ENCODE data around the gene PRR33. TPM values are rescaled to one million over a fixed set of nuclear protein-coding genes. Genes with fewer than 3 reads are reported as not detected.

Gene PRR33
- total RNA-seq, 1 experiment from 2014 or later: not detected

DNA sequence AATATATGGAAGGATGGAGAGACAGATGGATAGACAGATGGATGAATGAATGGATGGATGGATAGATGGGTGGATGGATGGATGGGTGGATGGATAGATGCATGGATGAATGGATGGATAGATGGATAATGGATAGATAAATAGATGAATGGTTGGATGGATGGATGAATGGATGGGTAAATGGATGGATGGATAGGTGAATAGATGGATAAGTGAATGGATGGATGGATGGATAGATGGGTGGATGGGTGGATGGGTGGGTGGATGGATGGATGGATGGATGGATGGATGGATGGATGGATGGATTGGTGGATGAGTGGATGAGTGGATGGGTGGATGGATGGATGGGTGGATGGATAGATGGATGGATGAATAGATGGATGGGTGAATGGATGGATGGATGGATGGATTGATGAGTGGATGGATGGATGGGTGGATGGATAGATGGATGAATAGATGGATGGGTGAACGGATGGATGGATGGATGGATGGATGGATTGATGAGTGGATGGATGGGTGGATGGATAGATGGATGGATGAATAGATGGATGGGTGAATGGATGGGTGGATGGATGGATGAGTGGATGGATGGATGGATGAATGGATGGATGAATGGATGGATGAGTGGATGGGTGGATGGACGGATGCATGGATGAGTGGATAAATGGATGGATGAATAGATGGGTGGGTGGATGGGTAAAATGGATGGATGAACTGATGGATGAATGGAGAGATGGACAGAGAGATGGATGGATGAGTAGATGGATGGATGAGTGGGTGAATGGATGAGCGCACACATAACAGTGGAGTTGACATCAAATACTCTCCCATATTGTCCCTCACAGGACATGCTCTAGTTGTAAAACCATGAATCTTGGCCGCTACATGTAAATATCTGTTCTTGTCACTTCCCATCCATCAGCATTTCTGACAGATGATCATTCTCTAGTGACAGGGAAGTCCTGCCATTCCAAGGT lies 30.0 kb downstream of the PRR33 start:
- TF ChIP-seq JUND (IDR thresholded peaks at IDR 0.05): no peak
- no peak for TF ChIP-seq SIN3A (IDR thresholded peaks at IDR 0.05; ENCODE audit: low read depth)
- TF ChIP-seq, protein P1, sequence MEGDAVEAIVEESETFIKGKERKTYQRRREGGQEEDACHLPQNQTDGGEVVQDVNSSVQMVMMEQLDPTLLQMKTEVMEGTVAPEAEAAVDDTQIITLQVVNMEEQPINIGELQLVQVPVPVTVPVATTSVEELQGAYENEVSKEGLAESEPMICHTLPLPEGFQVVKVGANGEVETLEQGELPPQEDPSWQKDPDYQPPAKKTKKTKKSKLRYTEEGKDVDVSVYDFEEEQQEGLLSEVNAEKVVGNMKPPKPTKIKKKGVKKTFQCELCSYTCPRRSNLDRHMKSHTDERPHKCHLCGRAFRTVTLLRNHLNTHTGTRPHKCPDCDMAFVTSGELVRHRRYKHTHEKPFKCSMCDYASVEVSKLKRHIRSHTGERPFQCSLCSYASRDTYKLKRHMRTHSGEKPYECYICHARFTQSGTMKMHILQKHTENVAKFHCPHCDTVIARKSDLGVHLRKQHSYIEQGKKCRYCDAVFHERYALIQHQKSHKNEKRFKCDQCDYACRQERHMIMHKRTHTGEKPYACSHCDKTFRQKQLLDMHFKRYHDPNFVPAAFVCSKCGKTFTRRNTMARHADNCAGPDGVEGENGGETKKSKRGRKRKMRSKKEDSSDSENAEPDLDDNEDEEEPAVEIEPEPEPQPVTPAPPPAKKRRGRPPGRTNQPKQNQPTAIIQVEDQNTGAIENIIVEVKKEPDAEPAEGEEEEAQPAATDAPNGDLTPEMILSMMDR (IDR thresholded peaks at IDR 0.05 in 2 of 3, conservative IDR thresholded peaks at IDR 0.05 in 1 of 3; ENCODE audit: borderline replicate concordance in 1 of 3, insufficient read depth in 1 of 3, low read depth in 2 of 3, low read length in 2 of 3): no peak
- TF ChIP-seq ELF1 (IDR thresholded peaks at IDR 0.05; ENCODE audit: borderline replicate concordance, low read depth): no peak
- TF ChIP-seq CEBPB (IDR thresholded peaks at IDR 0.05; ENCODE audit: low read depth): no peak
- Histone ChIP-seq H3K4me2 (ENCODE audit: low read length) (no peak overlapping the region), H3K27ac (ENCODE audit: low read depth, low read length) (no peak overlapping the region), H3K9me2 (ENCODE audit: insufficient read depth) (no peaks in the 10 kb centered on the region), H3K4me1 (ENCODE audit: control insufficient read depth in 1 of 2, insufficient read depth in 2 of 2, low read length in 2 of 2) (peaks cover 27 to 30% of the 10 kb centered on the region in 2 experiments), H3K9me3 (ENCODE audit: control insufficient read depth in 1 of 2, insufficient read depth in 1 of 2, low read depth in 1 of 2, low read length in 2 of 2) (no peaks in the 10 kb centered on the region), H2AFZ (ENCODE audit: low read depth, low read length, poor library complexity, severe bottlenecking) (no peak overlapping the region), H3K79me2 (ENCODE audit: insufficient read depth, low read length) (no peaks in the 10 kb centered on the region), H3K27me3 (ENCODE audit: insufficient read depth, low read length) (no peaks in the 10 kb centered on the region), H3K4me3 (replicated peaks in 1 of 2; ENCODE audit: low read depth in 1 of 2, low read length in 2 of 2) (no peak overlapping the region), H3K36me3 (ENCODE audit: control insufficient read depth in 1 of 2, insufficient read depth in 2 of 2, low read length in 2 of 2) (no peaks in the 10 kb centered on the region), H4K20me1 (ENCODE audit: insufficient read depth) (no peaks in the 10 kb centered on the region), H3K9ac (ENCODE audit: low read length) (no peak overlapping the region)
- BruUV-seq (replicated peaks): no TSS peak
- CTCF ChIA-PET: interaction anchor here (1.1 to 1.2 kb wide), 2 partner anchors 14 to 20 kb away, joined by 3 to 5 read pairs; no protein-coding TSS in a partner anchor
- intact Hi-C loops (cut with micrococcal nuclease): no loop called here
- ATAC-seq (no peak), DNase-seq (ENCODE audit: low read depth, low spot score) (no peak)
- POLR2A ChIA-PET: no interaction called here
- RAD21 ChIA-PET (ENCODE audit: low non-redundant PET in 1 of 2, low total read pairs in 2 of 2, uncharacterized antibody in 2 of 2, unreplicated experiment in 2 of 2): no interaction called here

DNA sequence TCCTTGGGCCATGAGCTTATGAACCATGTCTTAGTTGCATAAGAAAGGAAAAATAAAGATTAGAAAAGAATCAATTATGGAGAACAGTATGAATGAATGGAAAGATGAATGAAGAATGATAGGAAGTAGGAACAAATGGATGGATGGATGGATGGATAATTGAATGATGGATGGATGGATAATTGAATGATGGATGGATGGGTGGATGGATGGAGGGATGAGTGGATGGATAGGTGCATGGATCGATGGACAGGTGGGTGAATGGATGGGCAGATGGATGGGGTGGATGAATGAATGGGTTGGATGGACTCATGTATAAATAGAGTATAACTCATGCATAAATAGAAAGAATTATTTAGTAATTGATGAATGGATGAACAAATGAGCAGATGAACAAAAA lies 31.6 kb downstream of the PRR33 start:
- no peak overlapping the region for H3K27ac ChIP-seq (ENCODE audit: low read depth, low read length)
- intact Hi-C loops (cut with micrococcal nuclease): no loop called here
- no peak for DNase-seq (ENCODE audit: low read depth, low spot score)
- peaks cover 27 to 28% of the 10 kb centered on the region in 2 experiments for H3K4me1 ChIP-seq (ENCODE audit: control insufficient read depth in 1 of 2, insufficient read depth in 2 of 2, low read length in 2 of 2)
- H3K36me3 ChIP-seq (ENCODE audit: control insufficient read depth in 1 of 2, insufficient read depth in 2 of 2, low read length in 2 of 2): no peaks in the 10 kb centered on the region
- H3K27me3 ChIP-seq (ENCODE audit: insufficient read depth, low read length): no peaks in the 10 kb centered on the region
- H3K9ac ChIP-seq (ENCODE audit: low read length): no peak overlapping the region
- ATAC-seq: no peak
- no peaks in the 10 kb centered on the region for H4K20me1 ChIP-seq (ENCODE audit: insufficient read depth)
- H3K4me2 ChIP-seq (ENCODE audit: low read length): no peak overlapping the region
- TF ChIP-seq, protein P2, sequence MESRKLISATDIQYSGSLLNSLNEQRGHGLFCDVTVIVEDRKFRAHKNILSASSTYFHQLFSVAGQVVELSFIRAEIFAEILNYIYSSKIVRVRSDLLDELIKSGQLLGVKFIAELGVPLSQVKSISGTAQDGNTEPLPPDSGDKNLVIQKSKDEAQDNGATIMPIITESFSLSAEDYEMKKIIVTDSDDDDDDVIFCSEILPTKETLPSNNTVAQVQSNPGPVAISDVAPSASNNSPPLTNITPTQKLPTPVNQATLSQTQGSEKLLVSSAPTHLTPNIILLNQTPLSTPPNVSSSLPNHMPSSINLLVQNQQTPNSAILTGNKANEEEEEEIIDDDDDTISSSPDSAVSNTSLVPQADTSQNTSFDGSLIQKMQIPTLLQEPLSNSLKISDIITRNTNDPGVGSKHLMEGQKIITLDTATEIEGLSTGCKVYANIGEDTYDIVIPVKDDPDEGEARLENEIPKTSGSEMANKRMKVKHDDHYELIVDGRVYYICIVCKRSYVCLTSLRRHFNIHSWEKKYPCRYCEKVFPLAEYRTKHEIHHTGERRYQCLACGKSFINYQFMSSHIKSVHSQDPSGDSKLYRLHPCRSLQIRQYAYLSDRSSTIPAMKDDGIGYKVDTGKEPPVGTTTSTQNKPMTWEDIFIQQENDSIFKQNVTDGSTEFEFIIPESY (IDR thresholded peaks at IDR 0.05; ENCODE audit: extremely low read depth, insufficient replicate concordance, low read length): no peak
- TF ChIP-seq RAD21 (IDR thresholded peaks at IDR 0.05; ENCODE audit: low read depth): no peak
- TF ChIP-seq SIN3A (IDR thresholded peaks at IDR 0.05; ENCODE audit: low read depth): no peak
- no peak for TF ChIP-seq ZFX (IDR thresholded peaks at IDR 0.05)
- no TSS peak for BruUV-seq (replicated peaks)
- H3K9me3 ChIP-seq (ENCODE audit: control insufficient read depth in 1 of 2, insufficient read depth in 1 of 2, low read depth in 1 of 2, low read length in 2 of 2): no peaks in the 10 kb centered on the region
- RAD21 ChIA-PET (ENCODE audit: low non-redundant PET in 1 of 2, low total read pairs in 2 of 2, uncharacterized antibody in 2 of 2, unreplicated experiment in 2 of 2): no interaction called here
- H2AFZ ChIP-seq (ENCODE audit: low read depth, low read length, poor library complexity, severe bottlenecking): no peak overlapping the region
- POLR2A ChIA-PET: no interaction called here
- CTCF ChIA-PET: interaction anchor here (1.2 kb wide), 1 partner anchor 16 kb away, joined by 3 read pairs; no protein-coding TSS in a partner anchor
- no peaks in the 10 kb centered on the region for H3K9me2 ChIP-seq (ENCODE audit: insufficient read depth)
- no peak overlapping the region for H3K4me3 ChIP-seq (replicated peaks in 1 of 2; ENCODE audit: low read depth in 1 of 2, low read length in 2 of 2)
- no peaks in the 10 kb centered on the region for H3K79me2 ChIP-seq (ENCODE audit: insufficient read depth, low read length)
